ENCODE data around the gene HNRNPCL2.
"Not testable (repeated sequence)": the region's sequence is repeated elsewhere in the genome, so short reads cannot be mapped to it uniquely, and the experiment has no call there.

HNRNPCL2 gene

DNA sequence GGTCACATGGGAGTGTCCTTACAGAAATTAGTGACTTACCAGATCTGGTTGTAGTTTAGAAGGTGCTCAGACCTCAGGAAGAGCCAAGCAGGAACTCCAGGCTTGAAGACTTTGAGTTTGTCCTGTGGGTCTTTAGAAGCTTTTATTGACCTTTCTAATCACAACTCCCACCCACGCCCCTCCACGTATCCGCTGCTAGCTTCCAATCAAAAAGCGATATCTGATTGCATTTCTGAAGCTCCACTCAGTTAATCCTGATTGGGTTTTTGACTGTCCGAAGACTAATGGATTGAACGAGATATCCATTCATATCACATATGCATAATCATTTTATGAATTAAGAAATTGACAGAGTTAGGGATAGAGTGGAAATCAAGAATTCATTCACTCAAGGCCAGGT, at the start of gene HNRNPCL2:
HNRNPCL2 (minus strand) TSS at position 101 of the 400 bp plus-strand sequence. CDS start 454 bp downstream, outside the sequence.
- DNase-seq (ENCODE audit: low read depth in 1 of 2, low spot score in 1 of 2); in situ Hi-C loops (cut with HindIII; ENCODE audit: low pct_unique_long_range_greater_than_20kb, low sequenced_read_pairs): not testable (repeated sequence)

- in situ Hi-C loops (cut with HindIII; ENCODE audit: low pct_unique_long_range_greater_than_20kb, low sequenced_read_pairs); DNase-seq (ENCODE audit: low read depth in 1 of 2, low spot score in 1 of 2): not testable (repeated sequence)
Observed at GRCh38 chr1:13165531-13165930, 48.9 kb upstream of the HNRNPCL2 start, which contains the start of gene HNRNPCL4. HNRNPCL4 (minus strand) TSS chr1:13165631; CDS start chr1:13165467, 164 bp downstream.

GRCh38 chr1:13155909-13156308, 39.3 kb upstream of the HNRNPCL2 start, which contains the start of gene PRAMEF26:
PRAMEF26 (minus strand) TSS chr1:13156009; CDS start chr1:13153095, 2,914 bp downstream.
- in situ Hi-C loops (cut with HindIII; ENCODE audit: low pct_unique_long_range_greater_than_20kb, low sequenced_read_pairs); DNase-seq (ENCODE audit: low read depth in 1 of 2, low spot score in 1 of 2): not testable (repeated sequence)

DNA sequence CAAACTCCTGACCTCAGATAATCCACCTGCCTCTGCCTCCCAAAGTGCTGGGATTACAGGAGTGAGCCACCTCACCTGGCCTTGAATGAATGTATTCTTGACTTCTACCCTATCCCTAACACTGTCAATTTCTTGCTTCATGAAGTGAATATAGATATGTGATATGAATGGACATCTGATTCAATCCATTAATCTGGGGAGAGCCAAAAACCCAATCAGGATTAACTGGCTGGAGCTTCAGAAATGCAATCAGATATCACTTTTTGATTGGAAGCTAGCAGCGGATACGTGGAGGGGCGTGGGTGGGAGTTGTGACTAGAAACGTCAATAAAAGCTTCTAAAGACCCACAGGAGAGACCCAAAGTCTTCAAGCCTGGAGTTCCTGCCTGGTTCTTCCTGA, 46.2 kb downstream of the HNRNPCL2 start, which contains the start of gene PRAMEF25:
PRAMEF25 (plus strand) TSS at position 301 of the 400 bp plus-strand sequence. CDS start 2,920 bp downstream, outside the sequence.
- DNase-seq (ENCODE audit: low read depth in 1 of 2, low spot score in 1 of 2); in situ Hi-C loops (cut with HindIII; ENCODE audit: low pct_unique_long_range_greater_than_20kb, low sequenced_read_pairs): not testable (repeated sequence)

Data from T47D (cell line).